ENCODE results near the gene SPON1.
"Not testable (repeated sequence)": the region's sequence is repeated elsewhere in the genome, so short reads cannot be mapped to it uniquely, and the experiment has no call there.

SPON1 gene

GRCh38 chr11:14252501-14252900 is 290.0 kb downstream of the SPON1 start:
- DNase-seq, result not testable (repeated sequence)

- no peak for DNase-seq
Observed at GRCh38 chr11:14253421-14253820, 290.9 kb downstream of the SPON1 start.

- DNase-seq, result no peak
Observed at GRCh38 chr11:14253840-14254239, 291.3 kb downstream of the SPON1 start.

- DNase-seq, result no peak
Observed at GRCh38 chr11:14254533-14255237, 292.2 kb downstream of the SPON1 start.

GRCh38 chr11:14255238-14255534 is 292.7 kb downstream of the SPON1 start:
- no peak for DNase-seq

- no peak for DNase-seq
Observed at GRCh38 chr11:14258221-14258935, 295.9 kb downstream of the SPON1 start.

- no peak for DNase-seq
Observed at GRCh38 chr11:14259186-14259784, 296.8 kb downstream of the SPON1 start.

GRCh38 chr11:14259878-14260277 is 297.4 kb downstream of the SPON1 start:
- DNase-seq, result no peak

GRCh38 chr11:14261066-14261465 is 298.5 kb downstream of the SPON1 start:
- DNase-seq, result no peak

- no peak for DNase-seq
Observed at GRCh38 chr11:14262271-14262846, 299.8 kb downstream of the SPON1 start.

GRCh38 chr11:14264966-14265365 is 302.4 kb downstream of the SPON1 start:
- DNase-seq, result no peak

GRCh38 chr11:14266622-14267021 is 304.1 kb downstream of the SPON1 start:
- no peak for DNase-seq

GRCh38 chr11:14267861-14268635 is 305.5 kb downstream of the SPON1 start:
- no peak for DNase-seq

- DNase-seq, result no peak
Observed at GRCh38 chr11:14269692-14270573, 307.4 kb downstream of the SPON1 start.

- DNase-seq, result no peak
Observed at GRCh38 chr11:14270690-14271542, 308.4 kb downstream of the SPON1 start.

- no peak for DNase-seq
Observed at GRCh38 chr11:14273895-14274294, 311.4 kb downstream of the SPON1 start.

- no peak for DNase-seq
Observed at GRCh38 chr11:14275076-14275475, 312.6 kb downstream of the SPON1 start.

- not testable (repeated sequence) for DNase-seq
Observed at GRCh38 chr11:14278869-14279268, 316.3 kb downstream of the SPON1 start.

- no peak for DNase-seq
Observed at GRCh38 chr11:14288189-14288935, 325.8 kb downstream of the SPON1 start.

GRCh38 chr11:14290422-14290821 is 327.9 kb downstream of the SPON1 start:
- no peak for DNase-seq

All from NCI-H2081 treated with DMSO at 0.1 percent for 48 hours (cell line).